Bronchial epithelial cell (primary cell): ENCODE measurements around the gene SPZ1. TPM values are rescaled to one million over a fixed set of nuclear protein-coding genes. Genes with fewer than 3 reads are reported as not detected.
"Not testable (repeated sequence)": the region's sequence is repeated elsewhere in the genome, so short reads cannot be mapped to it uniquely, and the experiment has no call there.

Experiments used
- DNase-seq: peaks from one replicate; pipeline ENCODE4 v3.0.0-alpha.2; 2010; ENCODE audit warnings: low read depth
- FAIRE-seq: peaks from 2 replicates; lab custom pipeline; 2011; peaks lifted over from hg19 to GRCh38; lab: Jason Lieb, UNC
- H3K27me3 ChIP-seq: 2 replicates; pipeline ENCODE4 v1.5.1; 2011; ENCODE audit warnings: low read length; ENCODE audit not compliant: control insufficient read depth, insufficient read depth
- H3K36me3 ChIP-seq: 2 replicates; pipeline ENCODE4 v1.5.1; 2011; ENCODE audit warnings: low read length; ENCODE audit not compliant: control insufficient read depth, insufficient read depth
- H3K4me3 ChIP-seq: 2 replicates; pipeline ENCODE4 v1.5.1; 2011; ENCODE audit warnings: mild to moderate bottlenecking, low read depth, low read length, control low read depth
- total RNA-seq: library from RNA; depleted of rRNA; stranded (reverse); fragments of >200 nt; gene quantifications from 2 replicates; pipeline ENCODE4 v1.2.1, GENCODE V29; 2014
- TF ChIP-seq, protein P1 (sequence below): IDR thresholded peaks from 2 replicates; pipeline ENCODE4 v1.5.1; 2011; ENCODE audit warnings: mild to moderate bottlenecking, moderate library complexity, low read length, control low read depth, inconsistent platforms; ENCODE audit not compliant: insufficient read depth, severe bottlenecking

Gene SPZ1
- total RNA-seq, 1 donor from 2014 or later = not detected

DNA sequence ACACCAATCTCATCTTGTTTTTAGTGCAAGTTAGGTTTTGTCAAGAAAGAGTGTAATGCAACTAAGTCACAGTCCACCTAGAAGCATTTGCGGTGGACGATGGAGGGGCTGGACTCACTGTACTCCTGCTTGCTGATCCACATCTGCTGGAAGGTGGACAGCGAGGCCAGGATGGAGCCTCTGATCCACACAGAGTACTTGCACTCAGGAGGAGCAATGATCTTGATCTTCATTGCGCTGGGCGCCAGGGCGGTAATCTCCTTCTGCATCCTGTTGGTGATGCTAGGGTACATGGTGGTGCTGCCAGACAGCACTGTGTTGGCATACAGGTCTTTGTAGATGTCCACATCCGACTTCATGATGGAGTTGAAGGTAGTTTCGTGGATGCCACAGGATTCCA, 20.2 kb upstream of the SPZ1 start:
- Histone ChIP-seq H3K36me3 (no peaks in the 10 kb centered on the region), H3K27me3 (no peaks in the 10 kb centered on the region), H3K4me3 (no peak overlapping the region)
- DNase-seq (no peak), FAIRE-seq (no peak)
- TF ChIP-seq, protein P1, sequence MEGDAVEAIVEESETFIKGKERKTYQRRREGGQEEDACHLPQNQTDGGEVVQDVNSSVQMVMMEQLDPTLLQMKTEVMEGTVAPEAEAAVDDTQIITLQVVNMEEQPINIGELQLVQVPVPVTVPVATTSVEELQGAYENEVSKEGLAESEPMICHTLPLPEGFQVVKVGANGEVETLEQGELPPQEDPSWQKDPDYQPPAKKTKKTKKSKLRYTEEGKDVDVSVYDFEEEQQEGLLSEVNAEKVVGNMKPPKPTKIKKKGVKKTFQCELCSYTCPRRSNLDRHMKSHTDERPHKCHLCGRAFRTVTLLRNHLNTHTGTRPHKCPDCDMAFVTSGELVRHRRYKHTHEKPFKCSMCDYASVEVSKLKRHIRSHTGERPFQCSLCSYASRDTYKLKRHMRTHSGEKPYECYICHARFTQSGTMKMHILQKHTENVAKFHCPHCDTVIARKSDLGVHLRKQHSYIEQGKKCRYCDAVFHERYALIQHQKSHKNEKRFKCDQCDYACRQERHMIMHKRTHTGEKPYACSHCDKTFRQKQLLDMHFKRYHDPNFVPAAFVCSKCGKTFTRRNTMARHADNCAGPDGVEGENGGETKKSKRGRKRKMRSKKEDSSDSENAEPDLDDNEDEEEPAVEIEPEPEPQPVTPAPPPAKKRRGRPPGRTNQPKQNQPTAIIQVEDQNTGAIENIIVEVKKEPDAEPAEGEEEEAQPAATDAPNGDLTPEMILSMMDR = no peak

DNA sequence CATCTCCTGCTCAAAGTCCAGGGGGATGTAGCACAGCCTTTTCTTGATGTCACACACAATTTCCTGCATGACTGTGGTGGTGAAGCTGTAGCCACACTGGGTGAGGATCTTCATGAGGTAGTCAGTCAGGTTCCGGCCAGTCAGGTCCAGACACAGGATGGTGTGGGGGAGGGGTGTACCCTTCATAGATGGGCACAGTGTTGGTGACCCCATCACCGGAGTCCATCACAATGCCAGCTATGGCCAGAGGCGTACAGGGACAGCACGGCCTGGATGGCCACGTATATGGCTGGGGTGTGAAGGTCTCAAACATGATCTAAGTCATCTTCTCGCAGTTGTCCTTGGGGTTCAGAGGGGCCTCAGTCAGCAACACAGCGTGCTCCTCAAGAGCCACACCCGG, 19.7 kb upstream of the SPZ1 start:
- Histone ChIP-seq H3K4me3 (no peak overlapping the region), H3K27me3 (no peaks in the 10 kb centered on the region), H3K36me3 (no peaks in the 10 kb centered on the region)
- TF ChIP-seq, protein P1 = no peak
- DNase-seq (no peak), FAIRE-seq (no peak)

DNA sequence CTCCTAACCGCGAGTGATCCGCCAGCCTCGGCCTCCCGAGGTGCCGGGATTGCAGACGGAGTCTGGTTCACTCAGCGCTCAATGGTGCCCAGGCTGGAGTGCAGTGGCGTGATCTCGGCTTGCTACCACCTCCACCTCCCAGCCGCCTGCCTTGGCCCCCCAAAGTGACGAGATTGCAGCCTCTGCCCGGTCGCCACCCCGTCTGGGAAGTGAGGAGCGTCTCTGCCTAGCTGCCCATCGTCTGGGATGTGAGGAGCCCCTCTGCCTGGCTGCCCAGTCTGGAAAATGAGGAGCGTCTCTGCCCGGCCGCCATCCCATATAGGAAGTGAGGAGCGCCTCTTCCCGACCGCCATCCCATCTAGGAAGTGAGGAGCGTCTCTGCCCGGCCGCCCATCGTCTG, 19.0 kb upstream of the SPZ1 start:
- FAIRE-seq, H3K36me3 ChIP-seq, H3K27me3 ChIP-seq, H3K4me3 ChIP-seq, DNase-seq: not testable (repeated sequence)

DNA sequence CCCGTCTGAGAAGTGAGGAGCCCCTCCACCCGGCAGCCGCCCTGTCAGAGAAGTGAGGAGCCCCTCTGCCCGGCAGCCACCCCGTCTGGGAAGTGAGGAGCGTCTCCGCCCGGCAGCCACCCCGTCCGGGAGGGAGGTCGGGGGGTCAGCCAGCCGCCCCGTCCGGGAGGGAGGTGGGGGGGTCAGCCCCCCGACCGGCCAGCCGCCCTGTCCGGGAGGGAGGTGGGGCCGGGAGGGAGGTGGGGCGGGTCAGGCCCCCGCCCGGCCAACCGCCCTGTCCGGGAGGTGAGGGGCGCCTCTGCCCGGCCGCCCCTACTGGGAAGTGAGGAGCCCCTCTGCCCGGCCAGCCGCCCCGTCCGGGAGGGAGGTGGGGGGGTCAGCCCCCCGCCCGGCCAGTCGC, 18.5 kb upstream of the SPZ1 start:
- not testable (repeated sequence) for H3K36me3 ChIP-seq, H3K27me3 ChIP-seq, FAIRE-seq, DNase-seq, H3K4me3 ChIP-seq

DNA sequence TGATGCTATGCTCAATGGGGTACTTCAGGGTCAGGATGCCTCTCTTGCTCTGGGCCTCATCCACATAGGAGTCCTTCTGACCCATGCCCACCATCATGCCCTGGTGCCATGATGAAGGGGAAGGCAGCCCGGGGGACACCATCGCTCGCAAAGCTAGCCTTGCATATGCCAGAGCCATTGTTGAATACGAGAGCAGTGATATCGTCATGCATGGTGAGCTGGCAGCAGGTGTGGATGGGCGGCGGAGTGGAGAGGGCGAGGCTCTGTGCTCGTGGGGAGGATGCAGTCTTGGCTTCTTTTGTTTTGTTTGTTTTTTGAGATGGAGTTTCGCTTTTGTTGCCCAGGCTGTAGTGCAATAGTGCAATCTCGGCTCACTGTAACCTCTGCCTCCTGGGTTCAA, 17.2 kb upstream of the SPZ1 start:
- Histone ChIP-seq H3K4me3 (no peak overlapping the region), H3K27me3 (no peaks in the 10 kb centered on the region), H3K36me3 (no peaks in the 10 kb centered on the region)
- peak; percentile 52 for FAIRE-seq
- DNase-seq = no peak
- TF ChIP-seq, protein P1 = no peak

DNA sequence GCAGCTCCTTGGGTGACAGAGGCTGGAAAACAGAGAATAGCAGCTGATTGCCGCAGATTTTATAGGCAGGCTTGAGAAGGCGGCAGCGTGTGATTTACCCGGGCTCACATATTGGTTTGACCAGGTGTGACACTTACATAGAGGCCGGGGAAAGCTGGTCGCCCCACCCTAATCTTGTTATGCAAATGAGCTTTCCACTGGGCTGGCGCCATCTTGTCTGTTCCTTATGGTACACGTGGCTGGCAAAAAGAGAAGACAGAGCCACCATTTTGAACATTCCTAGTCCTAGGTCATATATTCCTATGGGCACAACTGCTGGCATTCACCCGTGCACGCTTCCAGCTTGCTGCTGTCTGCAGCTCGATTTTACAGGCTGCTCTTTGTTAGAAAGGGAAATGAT, 11.3 kb upstream of the SPZ1 start:
- DNase-seq (no peak), FAIRE-seq (no peak)
- TF ChIP-seq, protein P1 = no peak
- no peaks in the 10 kb centered on the region for H3K36me3 ChIP-seq
- H3K27me3 ChIP-seq = no peaks in the 10 kb centered on the region
- H3K4me3 ChIP-seq = no peak overlapping the region

DNA sequence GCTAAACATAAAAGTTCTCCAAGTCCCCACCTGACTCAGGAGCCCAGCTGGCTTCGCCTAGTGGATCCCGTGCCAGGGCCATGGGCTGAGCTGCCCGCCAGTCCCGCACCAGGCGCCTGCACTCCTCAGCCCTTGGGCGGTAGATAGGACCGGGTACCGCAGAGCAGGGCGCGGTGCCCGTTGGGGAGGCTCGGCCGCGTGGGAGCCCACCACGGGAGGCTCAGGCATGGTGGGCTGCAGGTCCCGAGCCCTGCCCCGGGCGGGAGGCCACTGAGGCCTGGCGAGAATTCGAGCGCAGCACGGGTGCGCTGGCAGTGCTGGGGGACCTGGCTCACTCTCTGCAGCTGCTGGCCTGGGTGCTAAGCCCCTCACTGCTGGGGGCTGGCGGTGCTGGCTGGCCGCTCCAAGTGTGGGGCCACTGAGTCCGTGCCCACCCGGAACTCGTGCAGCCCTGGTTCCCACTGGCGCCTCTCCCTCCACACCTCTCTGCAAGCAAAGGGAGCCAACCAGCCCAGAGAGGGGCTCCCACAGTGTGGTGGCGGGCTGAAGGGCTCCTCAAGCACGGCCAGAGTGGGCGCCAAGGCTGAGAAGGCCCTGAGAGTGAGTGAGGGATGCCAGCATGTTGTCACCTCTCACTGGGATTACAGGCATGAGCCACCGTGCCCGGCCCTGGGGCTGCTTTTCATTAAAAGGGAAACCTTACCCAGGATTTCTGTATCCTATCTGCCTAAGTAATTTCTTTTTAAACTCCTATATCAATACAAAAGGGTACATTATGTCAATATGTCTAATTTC, 9.7 kb upstream of the SPZ1 start:
- no peaks in the 10 kb centered on the region for H3K36me3 ChIP-seq
- no peak overlapping the region for H3K4me3 ChIP-seq
- TF ChIP-seq, protein P1 = no peak
- FAIRE-seq = no peak
- no peak for DNase-seq
- no peaks in the 10 kb centered on the region for H3K27me3 ChIP-seq
